NCI-H748 (cell line): ENCODE results near the gene UBTD1.
"Not testable (repeated sequence)": the region's sequence is repeated elsewhere in the genome, so short reads cannot be mapped to it uniquely, and the experiment has no call there.

Experiments
- DNase-seq: peaks from one replicate; lab custom pipeline; 2025; ENCODE audit not compliant: unreplicated experiment; lab: John Stamatoyannopoulos, UW

UBTD1 gene

DNA sequence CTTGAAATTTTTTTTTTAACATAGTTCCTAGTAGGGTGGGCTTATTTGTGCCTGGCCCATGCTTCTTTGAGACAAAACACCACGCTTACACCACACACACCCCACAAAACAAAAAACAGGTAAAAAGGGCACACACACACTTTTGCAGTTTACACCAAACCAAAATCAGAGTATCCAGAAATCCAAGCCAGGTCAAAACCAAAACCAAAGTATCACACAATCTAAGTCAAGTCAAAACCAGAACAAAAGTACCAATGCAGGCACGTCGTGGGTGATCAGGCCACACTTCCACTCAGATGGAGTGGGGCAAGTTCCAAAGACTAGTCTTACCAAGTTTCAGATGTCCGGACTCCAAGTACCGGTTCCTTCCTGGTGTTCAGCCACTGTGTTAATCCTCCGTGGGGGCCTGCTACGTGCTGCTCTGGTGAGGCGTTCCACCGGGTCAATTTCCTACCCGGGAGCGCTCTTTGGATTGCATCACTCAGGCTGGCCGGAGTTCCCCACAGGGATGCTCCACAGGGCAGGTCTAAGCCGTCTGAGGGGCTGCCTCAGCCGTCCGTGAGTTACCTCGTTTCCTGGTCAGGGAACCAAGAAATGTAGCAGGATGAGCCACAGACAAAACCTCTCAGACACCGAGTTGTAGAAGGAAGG lies 62.1 kb downstream of the UBTD1 start:
- DNase-seq = not testable (repeated sequence)

DNA sequence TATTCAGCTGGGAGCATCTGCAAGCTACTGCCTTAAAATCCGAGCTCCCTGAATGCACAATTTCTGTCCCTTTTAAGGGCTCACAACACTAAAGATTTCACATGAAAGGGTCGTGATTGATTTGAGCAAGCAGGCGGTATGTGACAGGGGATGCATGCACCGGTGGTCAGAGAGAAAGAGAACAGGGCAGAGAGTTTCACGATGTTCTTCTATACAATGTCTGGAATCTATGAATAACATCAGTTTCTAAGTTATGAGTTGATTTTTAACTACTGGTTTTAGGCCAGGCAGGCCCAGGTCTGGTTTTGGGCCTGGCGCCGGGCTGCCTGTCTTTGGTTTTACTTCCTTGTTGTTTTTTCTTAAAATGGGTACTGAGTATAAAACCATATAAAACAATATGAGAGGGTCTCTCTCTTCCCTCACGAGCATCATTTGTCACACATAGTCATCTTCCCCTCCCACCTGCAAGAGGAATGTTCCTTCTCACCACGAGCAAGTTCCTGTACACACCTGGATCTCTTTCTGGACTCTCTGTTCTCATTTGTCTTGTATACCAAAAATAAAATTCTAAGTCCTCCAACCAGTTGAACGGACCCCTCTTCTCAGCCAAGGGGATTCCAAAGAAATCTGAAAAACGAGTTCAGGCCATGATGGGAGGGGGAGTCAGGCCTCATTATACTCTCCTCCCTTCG lies 62.8 kb downstream of the UBTD1 start:
- not testable (repeated sequence) for DNase-seq

DNA sequence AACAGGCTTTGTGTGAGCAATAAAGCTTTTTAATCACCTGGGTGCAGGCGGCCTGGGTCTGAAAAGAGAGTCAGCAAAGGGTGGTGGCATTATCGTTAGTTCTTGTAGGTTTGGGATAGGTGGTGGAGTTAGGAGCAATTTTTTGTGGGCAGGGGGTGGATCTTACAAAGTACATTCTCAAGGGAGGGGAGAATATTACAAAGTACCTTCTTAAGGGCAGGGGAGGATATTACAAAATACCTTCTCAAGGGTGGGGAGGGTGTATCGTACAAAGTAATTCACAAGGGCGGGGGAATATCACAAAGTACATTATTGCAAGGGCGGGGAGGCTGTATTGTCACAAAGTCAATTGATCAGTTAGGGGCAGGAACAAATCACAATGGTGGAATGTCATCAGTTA lies 63.6 kb downstream of the UBTD1 start:
- not testable (repeated sequence) for DNase-seq

DNA sequence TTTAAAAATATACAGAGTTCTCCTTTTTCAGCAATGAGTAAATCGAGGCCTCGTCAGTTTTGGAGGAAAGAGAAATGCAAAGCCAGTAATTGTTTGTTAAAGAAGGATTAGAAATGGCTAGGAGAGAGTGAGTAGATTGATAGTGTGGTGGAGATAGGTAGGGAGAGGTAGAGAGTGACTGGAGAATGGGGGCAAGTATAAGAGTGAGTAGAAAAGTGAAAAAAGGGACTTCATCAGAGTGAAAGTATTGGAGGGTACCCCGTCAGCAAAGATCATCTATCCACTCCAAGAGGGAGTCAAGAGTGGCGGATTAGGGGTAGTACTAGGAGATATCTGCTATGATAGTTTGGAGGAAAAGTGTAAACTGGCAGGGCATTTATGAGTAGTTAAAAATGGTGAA lies 64.6 kb downstream of the UBTD1 start:
- no peak for DNase-seq

DNA sequence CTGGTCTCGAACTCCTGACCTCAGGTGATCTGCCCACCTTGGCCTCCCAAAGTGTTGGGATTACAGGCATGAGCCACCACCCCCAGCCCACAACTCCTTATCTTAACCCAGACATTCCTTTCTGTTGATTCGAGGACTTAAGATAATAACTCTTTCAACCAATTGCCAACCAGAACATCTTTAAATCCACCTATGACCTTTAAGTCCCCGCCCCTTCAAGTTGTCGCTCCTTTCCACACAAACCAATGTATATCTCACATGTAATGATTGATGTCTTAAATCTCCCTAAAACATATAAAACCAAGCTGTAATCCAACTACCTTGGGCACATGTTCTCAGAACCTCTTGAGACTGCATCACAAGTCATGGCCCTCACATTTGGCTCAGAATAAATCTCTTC lies 66.1 kb downstream of the UBTD1 start:
- DNase-seq = no peak

DNA sequence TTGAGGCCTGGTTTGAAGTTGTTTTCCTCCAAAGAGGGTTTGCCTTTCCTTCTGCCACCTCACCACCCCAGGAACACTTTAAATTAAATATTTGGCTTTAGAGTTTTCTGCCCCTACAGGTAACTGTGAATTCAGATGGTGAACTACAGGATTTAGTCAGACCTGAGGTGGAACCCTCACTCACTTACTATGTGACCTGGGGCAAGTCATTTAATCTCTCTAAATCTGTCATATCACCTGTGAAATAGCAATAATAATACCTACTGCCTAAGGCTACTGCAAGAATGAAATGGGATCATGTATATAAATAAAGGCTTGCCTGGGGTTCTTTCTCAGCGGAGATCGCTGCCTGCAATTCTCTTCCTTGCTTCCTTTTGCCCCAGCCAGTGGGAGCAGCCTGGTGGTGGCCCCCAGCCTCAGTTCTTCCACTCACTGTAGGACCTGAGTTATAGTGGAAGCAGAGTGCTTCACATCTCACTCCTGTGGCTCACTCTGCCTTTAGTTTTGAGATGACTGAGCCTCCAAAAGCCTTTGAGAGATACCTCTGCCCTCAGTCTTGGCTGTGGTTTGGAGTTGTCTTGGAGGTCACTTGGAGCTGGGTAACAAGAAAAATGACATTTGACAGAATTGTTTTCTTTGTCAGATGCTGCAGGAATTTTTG lies 67.7 kb downstream of the UBTD1 start:
- DNase-seq = no peak

DNA sequence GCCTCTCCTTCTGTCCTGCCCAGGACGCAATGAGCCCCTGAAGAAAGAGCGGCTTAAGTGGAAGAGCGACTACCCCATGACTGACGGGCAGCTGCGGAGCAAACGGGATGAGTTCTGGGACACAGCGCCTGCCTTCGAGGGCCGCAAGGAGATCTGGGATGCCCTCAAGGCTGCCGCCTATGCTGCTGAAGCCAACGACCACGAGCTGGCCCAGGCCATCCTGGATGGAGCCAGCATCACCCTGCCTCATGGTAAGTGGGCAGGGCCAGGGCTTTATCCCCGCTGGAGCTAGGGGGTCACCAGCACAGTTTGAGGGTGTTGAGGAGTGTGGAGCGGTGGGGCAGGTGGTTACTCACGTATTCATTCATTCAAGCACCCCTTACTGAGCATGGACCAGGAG lies 69.2 kb downstream of the UBTD1 start:
- DNase-seq = no peak

DNA sequence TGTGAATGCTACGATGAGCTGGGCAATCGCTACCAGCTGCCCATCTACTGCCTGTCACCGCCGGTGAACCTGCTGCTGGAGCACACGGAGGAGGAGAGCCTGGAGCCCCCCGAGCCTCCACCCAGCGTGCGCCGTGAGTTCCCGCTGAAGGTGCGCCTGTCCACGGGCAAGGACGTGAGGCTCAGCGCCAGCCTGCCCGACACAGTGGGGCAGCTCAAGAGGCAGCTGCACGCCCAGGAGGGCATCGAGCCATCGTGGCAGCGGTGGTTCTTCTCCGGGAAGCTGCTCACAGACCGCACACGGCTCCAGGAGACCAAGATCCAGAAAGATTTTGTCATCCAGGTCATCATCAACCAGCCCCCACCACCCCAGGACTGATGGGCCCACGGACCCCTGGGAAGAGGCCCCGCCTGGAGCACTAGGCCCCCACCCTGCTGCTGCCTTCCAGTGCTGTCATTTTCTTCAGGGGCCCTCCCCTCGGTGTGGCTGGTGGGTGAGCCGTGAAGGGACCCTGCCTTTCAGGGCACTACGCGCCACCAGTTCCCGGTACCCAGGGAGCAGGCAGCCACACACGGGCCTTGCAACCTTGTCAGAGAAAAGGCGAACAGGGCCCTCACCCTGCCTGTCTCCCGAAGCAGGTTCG lies 71.5 kb downstream of the UBTD1 start:
- no peak for DNase-seq

DNA sequence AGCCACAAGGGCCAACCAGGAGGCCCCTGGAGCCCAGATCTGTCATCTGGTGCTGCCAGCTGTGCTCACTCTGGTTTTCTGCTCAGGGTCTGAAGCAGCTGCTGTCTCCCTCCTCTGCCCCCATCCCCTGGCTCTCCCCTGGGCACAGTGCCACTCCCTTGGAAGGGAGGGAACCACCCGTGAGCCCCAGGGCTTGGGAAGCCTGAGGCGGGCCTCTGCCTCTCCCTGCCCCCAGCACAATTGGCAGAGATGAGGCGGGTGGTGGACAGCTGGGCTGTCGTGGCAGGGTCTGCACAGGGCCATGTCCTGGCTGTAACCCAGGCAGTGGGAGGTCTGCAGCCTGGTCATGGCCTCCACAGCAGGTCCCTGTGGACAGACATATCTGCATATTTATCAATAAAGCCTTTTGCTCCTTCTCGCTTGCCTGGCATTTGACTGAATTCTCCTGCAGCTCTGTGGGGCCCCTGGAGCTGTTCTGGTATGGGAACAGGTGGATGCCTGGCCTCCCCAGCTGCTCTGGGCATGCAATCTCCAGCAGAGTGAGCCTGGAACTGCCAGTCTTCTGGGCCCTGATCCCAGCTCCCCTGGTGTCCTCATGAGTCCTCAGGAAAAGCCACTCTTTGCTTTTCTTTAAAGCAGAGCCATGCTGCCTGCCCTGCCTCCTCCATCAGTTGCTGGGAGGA lies 72.2 kb downstream of the UBTD1 start:
- no peak for DNase-seq

DNA sequence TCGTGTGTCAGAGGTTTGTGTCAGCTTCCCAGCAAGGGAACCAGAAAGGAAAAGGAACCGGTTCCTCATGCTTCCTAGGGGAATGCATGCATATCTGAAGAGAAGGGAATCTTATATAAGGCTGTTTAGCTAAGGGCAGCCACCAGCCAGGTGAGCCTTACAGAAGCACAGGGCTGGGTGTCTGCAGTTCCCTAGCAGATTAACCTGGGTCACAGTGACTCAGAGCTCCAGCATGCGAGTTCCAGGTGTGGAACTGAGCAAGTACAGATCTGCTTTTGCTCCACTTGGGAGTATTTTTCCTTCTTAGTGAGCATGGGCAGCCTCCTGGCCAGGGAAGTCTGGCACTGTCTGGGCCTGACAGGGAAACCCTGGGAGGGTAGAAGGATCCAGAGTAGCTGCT lies 72.9 kb downstream of the UBTD1 start:
- no peak for DNase-seq

DNA sequence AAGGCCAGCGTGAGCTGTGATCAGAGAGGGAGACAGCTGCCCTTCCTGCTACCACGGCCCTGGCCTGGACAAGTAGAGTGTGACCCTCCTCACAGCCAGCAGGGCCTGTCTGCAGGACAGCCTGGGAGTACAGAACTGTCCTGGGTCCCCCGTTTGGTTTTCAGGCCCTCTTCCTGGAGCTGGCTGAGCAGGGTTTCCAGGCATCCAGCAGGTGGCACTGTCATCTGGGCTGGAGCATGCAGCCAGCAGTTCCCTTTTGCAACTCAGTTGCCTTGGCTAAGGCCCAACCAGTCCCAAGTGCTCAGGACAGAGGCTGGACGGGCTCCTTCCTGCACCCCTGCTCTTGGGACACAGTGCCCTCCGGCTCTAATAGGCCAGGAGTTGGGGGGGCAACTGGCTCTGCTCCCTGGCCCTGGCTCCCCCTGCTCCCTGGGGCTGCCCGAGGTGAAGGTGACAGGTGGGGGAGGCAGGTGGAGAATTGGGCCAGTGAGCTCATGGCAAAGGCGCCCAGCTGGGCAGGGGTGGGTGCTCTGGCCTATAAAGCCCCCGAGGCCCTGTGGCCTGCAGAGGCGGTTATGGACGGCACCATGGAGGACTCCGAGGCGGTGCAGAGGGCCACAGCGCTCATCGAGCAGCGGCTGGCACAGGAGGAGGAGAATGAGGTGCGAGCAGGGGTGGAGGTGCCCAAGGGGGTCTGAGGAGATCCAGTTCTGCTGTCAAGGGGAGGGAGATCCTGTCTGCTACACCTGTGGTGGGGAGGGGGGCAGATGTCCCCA lies 73.7 kb downstream of the UBTD1 start, which contains the start of gene ANKRD2:
TSS of gene ANKRD2 (plus strand) at position 566 of the 776 bp plus-strand sequence. CDS start at position 576, 10 bp downstream.
- DNase-seq = peak; percentile 22

DNA sequence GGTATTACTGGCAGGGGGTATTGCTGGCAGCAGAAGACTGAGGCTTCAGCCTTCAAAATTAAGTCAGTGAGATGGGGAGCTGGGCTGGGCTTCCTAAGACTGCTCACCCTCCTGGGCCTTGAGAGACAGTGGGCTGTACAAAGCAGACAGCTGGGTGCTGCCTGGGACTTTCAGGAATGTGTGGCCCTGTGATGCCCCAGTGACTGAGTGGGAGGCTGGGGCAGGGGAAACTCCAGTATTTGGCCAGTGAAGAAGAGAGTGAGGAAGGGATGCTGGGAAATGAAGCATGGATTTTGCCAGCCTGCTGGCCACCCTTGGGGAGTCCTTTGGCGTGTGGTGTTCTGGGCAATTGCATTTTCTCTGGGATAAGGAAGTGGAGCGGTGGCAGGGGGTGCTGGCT lies 74.3 kb downstream of the UBTD1 start:
- DNase-seq = no peak

DNA sequence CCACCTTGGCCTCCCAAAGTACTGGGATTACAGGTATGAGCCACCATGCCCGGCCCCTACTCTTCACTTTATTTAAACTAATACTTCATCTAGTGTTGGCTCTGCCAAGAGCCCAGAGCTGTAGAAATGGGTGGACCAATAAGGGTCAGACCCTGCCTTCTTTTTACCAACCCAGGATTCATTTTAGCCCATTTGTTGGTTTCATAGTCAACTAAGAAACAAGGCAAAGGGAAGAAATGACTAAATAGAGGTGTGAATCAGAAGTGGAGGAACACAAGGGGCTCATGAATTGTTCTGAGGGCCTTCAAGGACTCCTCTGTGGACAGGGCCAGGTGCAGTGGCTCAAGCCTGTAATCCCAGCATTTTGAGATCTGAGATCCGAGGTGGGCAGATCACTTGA lies 74.9 kb downstream of the UBTD1 start:
- DNase-seq = no peak

DNA sequence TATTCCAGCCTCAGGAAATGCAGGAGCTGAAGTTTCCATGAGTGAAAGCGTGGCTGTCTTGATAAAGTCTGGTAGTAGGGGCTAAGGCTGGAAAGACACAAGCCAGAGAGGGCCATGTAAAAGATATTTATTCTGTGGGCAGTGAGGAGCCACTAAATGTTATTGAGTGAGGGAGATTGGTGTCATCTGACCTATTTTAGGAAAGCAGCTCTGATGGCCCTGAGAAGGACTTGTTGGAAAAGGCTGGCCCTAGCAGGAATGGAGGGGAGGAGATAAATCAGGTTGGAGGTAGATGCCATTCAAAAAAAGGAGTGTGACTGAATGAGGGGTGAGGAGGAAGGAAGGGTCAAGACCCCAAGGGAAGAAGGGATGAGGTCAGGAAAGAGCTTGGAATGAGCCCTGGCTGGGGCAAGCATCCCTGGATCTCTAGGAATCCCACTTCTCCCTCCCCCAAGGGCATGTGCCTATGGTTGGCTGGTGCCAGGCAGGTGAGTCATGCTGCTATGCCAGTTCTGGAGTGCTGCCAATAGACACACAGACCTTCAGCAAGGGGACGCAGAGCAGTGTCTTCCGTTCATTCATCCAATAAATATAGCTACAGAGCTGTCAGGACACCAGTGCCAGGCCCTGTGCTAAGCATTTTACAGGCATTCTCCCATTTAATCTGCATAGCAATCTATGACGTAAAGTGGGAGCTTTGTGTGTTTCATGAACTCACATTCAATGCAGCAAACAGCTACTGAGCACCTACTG lies 75.8 kb downstream of the UBTD1 start:
- DNase-seq = peak; percentile 44

DNA sequence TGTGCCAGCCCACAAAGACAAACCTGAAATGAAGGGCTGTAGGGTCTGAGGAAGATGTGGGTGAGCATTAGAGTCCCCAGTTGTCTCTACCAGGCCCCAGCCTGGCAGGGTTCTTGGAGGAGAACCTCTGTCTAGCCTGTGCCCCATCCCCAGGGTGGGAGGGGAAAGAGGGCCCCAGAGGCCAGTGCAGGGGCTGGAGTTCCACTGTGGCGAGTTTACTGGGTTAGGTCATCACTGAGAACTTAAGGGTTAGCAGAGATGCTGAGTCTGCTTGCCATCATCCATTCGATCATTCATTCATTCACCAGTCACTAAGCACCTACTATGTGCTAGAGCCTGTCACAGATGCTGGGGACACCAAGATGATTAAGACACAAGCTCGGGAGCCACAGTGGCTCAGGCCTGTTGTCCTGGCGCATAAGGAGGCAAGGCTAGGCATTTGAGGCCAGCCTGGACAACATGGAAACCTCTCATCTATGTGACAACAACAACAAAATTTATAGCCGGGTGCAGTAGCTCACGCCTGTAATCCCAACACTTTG lies 76.5 kb downstream of the UBTD1 start:
- DNase-seq = no peak

DNA sequence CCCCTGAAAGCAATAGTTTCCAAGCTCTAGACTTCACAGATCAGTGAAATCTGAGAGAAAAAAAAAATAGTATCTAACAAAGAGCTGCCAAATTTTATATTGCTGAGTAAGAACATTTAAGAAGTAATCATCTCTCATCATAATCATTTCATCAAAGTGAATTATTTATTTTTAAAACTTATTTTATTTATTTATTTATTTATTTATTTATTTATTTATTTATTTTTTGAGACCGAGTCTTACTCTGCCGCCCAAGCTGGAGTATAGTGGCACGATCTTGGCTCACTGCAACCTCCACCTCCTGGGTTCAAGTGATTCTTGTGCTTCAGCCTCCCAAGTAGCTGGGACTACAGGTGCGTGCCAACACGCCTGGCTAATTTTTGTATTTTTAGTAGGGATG lies 77.8 kb downstream of the UBTD1 start:
- not testable (repeated sequence) for DNase-seq

DNA sequence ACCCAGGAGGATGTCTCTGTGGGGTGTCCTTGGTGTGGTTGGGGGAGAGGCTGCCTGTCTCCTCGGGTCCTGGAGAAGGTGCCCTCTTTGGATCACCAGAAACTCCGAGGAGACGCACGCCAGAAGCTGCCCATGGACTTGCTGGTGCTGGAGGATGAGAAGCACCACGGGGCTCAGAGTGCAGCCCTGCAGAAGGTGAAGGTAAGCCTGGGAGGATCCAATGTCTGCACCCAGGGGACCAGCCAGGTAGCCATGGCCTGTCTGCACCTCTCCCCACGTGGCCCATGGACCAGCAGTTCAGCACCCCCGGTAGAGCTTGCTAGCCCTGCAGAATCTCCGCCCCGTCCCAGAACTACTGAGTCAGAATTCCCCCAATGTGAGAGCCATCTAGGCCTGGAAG lies 79.0 kb downstream of the UBTD1 start:
- no peak for DNase-seq

DNA sequence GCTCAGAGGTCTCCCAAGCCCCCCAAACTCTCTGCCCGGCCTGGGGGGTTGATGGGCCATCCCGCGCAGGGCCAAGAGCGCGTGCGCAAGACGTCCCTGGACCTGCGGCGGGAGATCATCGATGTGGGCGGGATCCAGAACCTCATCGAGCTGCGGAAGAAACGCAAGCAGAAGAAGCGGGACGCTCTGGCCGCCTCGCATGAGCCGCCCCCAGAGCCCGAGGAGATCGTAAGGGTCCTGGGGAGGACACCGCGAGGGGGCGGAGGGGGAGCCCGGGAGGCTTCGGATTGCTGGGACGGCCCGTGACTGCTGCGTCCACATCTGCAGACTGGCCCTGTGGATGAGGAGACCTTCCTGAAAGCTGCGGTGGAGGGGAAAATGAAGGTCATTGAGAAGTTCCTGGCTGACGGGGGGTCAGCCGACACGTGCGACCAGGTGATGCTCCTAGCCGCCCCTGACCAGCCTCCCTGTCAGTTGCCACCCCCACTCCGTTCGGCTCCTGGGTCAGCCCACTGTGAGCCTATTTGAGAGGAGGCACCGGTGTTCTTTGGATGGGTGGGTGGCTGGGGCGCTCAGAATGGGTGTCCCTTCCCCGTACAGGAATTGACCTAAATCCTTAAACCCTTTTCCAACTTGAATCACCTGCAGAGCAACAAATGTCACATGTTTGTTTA lies 79.6 kb downstream of the UBTD1 start:
- no peak for DNase-seq
